Endothelial cell of umbilical vein (primary cell): ENCODE data around the gene PNKP. TPM values are rescaled to one million over a fixed set of nuclear protein-coding genes. Genes with fewer than 3 reads are reported as not detected.

Experiments
- BruUV-seq: library from RNA; stranded (reverse); fragments of 400-500 nt; replicated peaks from 2 replicates; lab custom pipeline; 2021; lab: Mats Ljungman, UMichigan
- CTCF ChIA-PET: fragments of 300-600, 350-600 bp; sonication (Branson Sonifier 250); formaldehyde crosslinking; loops from one replicate; lab custom pipeline; 2021; ENCODE audit warnings: antibody characterized with exemption, inconsistent platforms; lab: Charles Lee
- POLR2A ChIA-PET: fragments of 300-600, 350-600 bp; sonication (Branson Sonifier 250); formaldehyde crosslinking; loops from one replicate; lab custom pipeline; 2021; ENCODE audit warnings: antibody characterized with exemption, inconsistent platforms; lab: Charles Lee
- DNase-seq: peaks from one replicate; pipeline ENCODE4 v3.0.0-alpha.2; 2011; ENCODE audit warnings: low read depth, low spot score
- FAIRE-seq: peaks from 2 replicates; lab custom pipeline; 2011; peaks lifted over from hg19 to GRCh38; lab: Jason Lieb, UNC
- H2AFZ ChIP-seq: 2 replicates; pipeline ENCODE4 v1.6.0; 2012; ENCODE audit warnings: low read depth, low read length, control low read depth, inconsistent platforms
- H3K27ac ChIP-seq: 2 replicates; pipeline ENCODE4 v1.5.1; 2011; ENCODE audit warnings: low read depth, mild to moderate bottlenecking, control low read depth, low read length, moderate library complexity; ENCODE audit not compliant: insufficient read depth
- H3K27me3 ChIP-seq, 2 experiments: 2 replicates each; pipeline versions ENCODE4 v1.6.0 to v1.6.1; 2011; ENCODE audit warnings: low read length in 2 of 2, mixed read lengths in 1 of 2; ENCODE audit not compliant: control insufficient read depth in 2 of 2, insufficient read depth in 2 of 2
- H3K36me3 ChIP-seq, 2 experiments: 2 replicates in 1 of 2; 3 replicates in 1 of 2; pipeline ENCODE4 v1.5.1; 2011; ENCODE audit warnings: low read length in 2 of 2, mild to moderate bottlenecking in 1 of 2, moderate library complexity in 1 of 2; ENCODE audit not compliant: control insufficient read depth in 2 of 2, insufficient read depth in 2 of 2; ENCODE audit errors: extremely low read depth in 1 of 2
- H3K4me1 ChIP-seq: 3 replicates; pipeline ENCODE4 v1.5.1; 2011; ENCODE audit warnings: mild to moderate bottlenecking, low read length; ENCODE audit not compliant: control insufficient read depth, insufficient read depth; ENCODE audit errors: extremely low read depth
- H3K4me2 ChIP-seq: 2 replicates; pipeline ENCODE4 v1.6.1; 2011; ENCODE audit warnings: low read length, control low read depth, mixed read lengths; ENCODE audit not compliant: insufficient read depth
- H3K4me3 ChIP-seq, 3 experiments: fragments of 200-600 bp in 1 of 3; sonication (generic), shearing (Covaris generic) in 1 of 3; replicated peaks in 1 of 3; 2 replicates each; pipeline ENCODE4 v1.5.1; 2011 to 2016; ENCODE audit warnings: control low read depth in 3 of 3, low read length in 3 of 3, mild to moderate bottlenecking in 2 of 3, inconsistent platforms in 1 of 3, low read depth in 1 of 3, moderate library complexity in 1 of 3; ENCODE audit not compliant: insufficient read depth in 1 of 3
- H3K79me2 ChIP-seq: 2 replicates; pipeline ENCODE4 v1.6.0; 2012; ENCODE audit warnings: low read length, inconsistent platforms; ENCODE audit not compliant: control insufficient read depth, insufficient read depth
- H3K9ac ChIP-seq: replicated peaks from 2 replicates; pipeline ENCODE3; 2011; ENCODE audit warnings: low read length, control low read depth; ENCODE audit not compliant: insufficient read depth; ENCODE audit errors: extremely low read depth
- H3K9me1 ChIP-seq: replicated peaks from 3 replicates; pipeline ENCODE4 v1.6.0; 2011; ENCODE audit warnings: mild to moderate bottlenecking, low read length; ENCODE audit not compliant: control insufficient read depth, insufficient read depth; ENCODE audit errors: extremely low read depth
- H3K9me3 ChIP-seq: replicated peaks from 2 replicates; pipeline ENCODE4 v1.5.1; 2012; ENCODE audit warnings: low read length, inconsistent platforms; ENCODE audit not compliant: control insufficient read depth, insufficient read depth
- H4K20me1 ChIP-seq: replicated peaks from 2 replicates; pipeline ENCODE3; 2011; ENCODE audit warnings: mild to moderate bottlenecking, low read length; ENCODE audit not compliant: control insufficient read depth, insufficient read depth; ENCODE audit errors: extremely low read depth
- EZH2 ChIP-seq: IDR thresholded peaks from 2 replicates; pipeline ENCODE4 v1.6.1; 2012; ENCODE audit warnings: borderline replicate concordance, low read depth, mild to moderate bottlenecking, moderate library complexity, low read length, inconsistent platforms; ENCODE audit not compliant: severe bottlenecking
- FOS ChIP-seq: IDR thresholded peaks from 2 replicates; pipeline ENCODE4 v1.6.1; 2011; ENCODE audit warnings: mild to moderate bottlenecking, low read length, moderate library complexity, borderline replicate concordance; ENCODE audit not compliant: insufficient read depth
- GATA2 ChIP-seq: IDR thresholded peaks from 2 replicates; pipeline ENCODE4 v1.7.0; 2011; ENCODE audit warnings: low read depth, mild to moderate bottlenecking, moderate library complexity, mixed read lengths, low read length; ENCODE audit not compliant: insufficient read length, insufficient read depth
- JUN ChIP-seq: IDR thresholded peaks from 2 replicates; pipeline ENCODE4 v1.6.1; 2011; ENCODE audit warnings: borderline replicate concordance, low read depth; ENCODE audit not compliant: insufficient read length, insufficient read depth
- MAX ChIP-seq: IDR thresholded peaks from 2 replicates; pipeline ENCODE4 v1.6.1; 2011; ENCODE audit not compliant: insufficient read depth, insufficient read length
- MYC ChIP-seq: IDR thresholded peaks from one replicate; pipeline ENCODE4 v1.6.1; 2011; ENCODE audit warnings: mild to moderate bottlenecking, low read depth, low read length
- POLR2A ChIP-seq: IDR thresholded peaks from 2 replicates; pipeline ENCODE4 v1.6.1; 2012; ENCODE audit warnings: low read depth, mild to moderate bottlenecking, control low read depth, low read length
- POLR2AphosphoS5 ChIP-seq: IDR thresholded peaks from 2 replicates; pipeline ENCODE4 v1.6.1; 2012; ENCODE audit warnings: low read depth, mild to moderate bottlenecking, control low read depth, low read length, moderate library complexity; ENCODE audit not compliant: insufficient read depth
- dilution Hi-C: fragments of 300-500 bp; cut with MboI; formaldehyde crosslinking; loops from one replicate; pipeline ENCODE4 v1.15.0; 2019; ENCODE audit warnings: low sequenced_read_pairs; ENCODE audit not compliant: extremely low pct_ligation_motif_present
- intact Hi-C: fragments of 100-400 bp; cut with micrococcal nuclease; formaldehyde crosslinking; loops from one replicate; pipeline ENCODE4 v1.10.0; 2022
- polyA plus RNA-seq, 4 experiments: library from polyadenylated mRNA; depleted of rRNA in 3 of 4; stranded (reverse) in 3 of 4; unstranded in 1 of 4; fragments of >200 nt; gene quantifications; 2 replicates each; pipeline versions ENCODE4 v1.2.1 to v1.2.3, GENCODE V29; 2011 to 2012; ENCODE audit warnings: missing spikeins in 1 of 4
- total RNA-seq: library from RNA; stranded (reverse); gene quantifications from 2 replicates; pipeline ENCODE4 v1.2.3, GENCODE V29; 2021
- TF ChIP-seq, protein P1 (sequence below), 2 donors: IDR thresholded peaks; 1 replicate in 1 of 2; 2 replicates in 1 of 2; pipeline ENCODE4 v1.5.1; 2011; ENCODE audit warnings: low read length in 2 of 2, mild to moderate bottlenecking in 2 of 2, moderate library complexity in 2 of 2, control low read depth in 1 of 2, inconsistent platforms in 1 of 2, low read depth in 1 of 2; ENCODE audit not compliant: insufficient read depth in 1 of 2; ENCODE audit errors: extremely low read depth in 1 of 2

PNKP gene
- total and polyA plus RNA-seq, 2 donors (not counting 3 experiments of a cell fraction or from before 2014, with no cell fraction given): 39.4 to 112 TPM

- BruUV-seq: no TSS peak
- H3K4me3 ChIP-seq: no peak overlapping the region
- dilution Hi-C loops: no loop called here
- no peak overlapping the region for H3K9ac ChIP-seq
- peaks cover 7% of the 10 kb centered on the region for H3K4me1 ChIP-seq
- peaks cover 18 to 45% of the 10 kb centered on the region in 2 experiments for H3K36me3 ChIP-seq
- TF ChIP-seq MAX: no peak
- no peak for TF ChIP-seq POLR2AphosphoS5
- TF ChIP-seq POLR2A: no peak
- TF ChIP-seq, protein P1, sequence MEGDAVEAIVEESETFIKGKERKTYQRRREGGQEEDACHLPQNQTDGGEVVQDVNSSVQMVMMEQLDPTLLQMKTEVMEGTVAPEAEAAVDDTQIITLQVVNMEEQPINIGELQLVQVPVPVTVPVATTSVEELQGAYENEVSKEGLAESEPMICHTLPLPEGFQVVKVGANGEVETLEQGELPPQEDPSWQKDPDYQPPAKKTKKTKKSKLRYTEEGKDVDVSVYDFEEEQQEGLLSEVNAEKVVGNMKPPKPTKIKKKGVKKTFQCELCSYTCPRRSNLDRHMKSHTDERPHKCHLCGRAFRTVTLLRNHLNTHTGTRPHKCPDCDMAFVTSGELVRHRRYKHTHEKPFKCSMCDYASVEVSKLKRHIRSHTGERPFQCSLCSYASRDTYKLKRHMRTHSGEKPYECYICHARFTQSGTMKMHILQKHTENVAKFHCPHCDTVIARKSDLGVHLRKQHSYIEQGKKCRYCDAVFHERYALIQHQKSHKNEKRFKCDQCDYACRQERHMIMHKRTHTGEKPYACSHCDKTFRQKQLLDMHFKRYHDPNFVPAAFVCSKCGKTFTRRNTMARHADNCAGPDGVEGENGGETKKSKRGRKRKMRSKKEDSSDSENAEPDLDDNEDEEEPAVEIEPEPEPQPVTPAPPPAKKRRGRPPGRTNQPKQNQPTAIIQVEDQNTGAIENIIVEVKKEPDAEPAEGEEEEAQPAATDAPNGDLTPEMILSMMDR (IDR thresholded peaks at IDR 0.05; ENCODE audit: extremely low read depth in 1 of 2, insufficient read depth in 1 of 2, low read depth in 1 of 2, low read length in 2 of 2): no peak
- TF ChIP-seq MYC: no peak
- no peak for TF ChIP-seq FOS
- TF ChIP-seq GATA2: no peak
- no peak for TF ChIP-seq EZH2
- no peak for TF ChIP-seq JUN
- no peaks in the 10 kb centered on the region for H3K27me3 ChIP-seq
- FAIRE-seq (no peak), DNase-seq (no peak)
- H3K9me3 ChIP-seq: no peaks in the 10 kb centered on the region
- H2AFZ ChIP-seq: no peak overlapping the region
- H4K20me1 ChIP-seq: no peaks in the 10 kb centered on the region
- no peak overlapping the region for H3K4me2 ChIP-seq
- ChIA-PET CTCF (interaction anchor here (0.9 kb wide), 1 partner anchor 9 kb away, joined by 3 read pairs; no protein-coding TSS in a partner anchor), POLR2A (no interaction called here)
- H3K27ac ChIP-seq: no peak overlapping the region
- H3K79me2 ChIP-seq: no peaks in the 10 kb centered on the region
- no peaks in the 10 kb centered on the region for H3K9me1 ChIP-seq
- intact Hi-C loops: no loop called here
These were observed 14.5 kb upstream of the PNKP start for GRCh38 chr19:49881672-49882394.
